Hematopoietic multipotent progenitor cell treated with erythropoietin and hydrocortisone succinate and interleukin-3 and kit ligand, for 6 days (in vitro differentiated cells): Measurements from ENCODE around the gene LRRC8A.
"Not testable (repeated sequence)": the region's sequence is repeated elsewhere in the genome, so short reads cannot be mapped to it uniquely, and the experiment has no call there.

Source experiments
- DNase-seq: peaks from one replicate; pipeline ENCODE4 v3.0.0-alpha.2; 2015

Gene LRRC8A

DNA sequence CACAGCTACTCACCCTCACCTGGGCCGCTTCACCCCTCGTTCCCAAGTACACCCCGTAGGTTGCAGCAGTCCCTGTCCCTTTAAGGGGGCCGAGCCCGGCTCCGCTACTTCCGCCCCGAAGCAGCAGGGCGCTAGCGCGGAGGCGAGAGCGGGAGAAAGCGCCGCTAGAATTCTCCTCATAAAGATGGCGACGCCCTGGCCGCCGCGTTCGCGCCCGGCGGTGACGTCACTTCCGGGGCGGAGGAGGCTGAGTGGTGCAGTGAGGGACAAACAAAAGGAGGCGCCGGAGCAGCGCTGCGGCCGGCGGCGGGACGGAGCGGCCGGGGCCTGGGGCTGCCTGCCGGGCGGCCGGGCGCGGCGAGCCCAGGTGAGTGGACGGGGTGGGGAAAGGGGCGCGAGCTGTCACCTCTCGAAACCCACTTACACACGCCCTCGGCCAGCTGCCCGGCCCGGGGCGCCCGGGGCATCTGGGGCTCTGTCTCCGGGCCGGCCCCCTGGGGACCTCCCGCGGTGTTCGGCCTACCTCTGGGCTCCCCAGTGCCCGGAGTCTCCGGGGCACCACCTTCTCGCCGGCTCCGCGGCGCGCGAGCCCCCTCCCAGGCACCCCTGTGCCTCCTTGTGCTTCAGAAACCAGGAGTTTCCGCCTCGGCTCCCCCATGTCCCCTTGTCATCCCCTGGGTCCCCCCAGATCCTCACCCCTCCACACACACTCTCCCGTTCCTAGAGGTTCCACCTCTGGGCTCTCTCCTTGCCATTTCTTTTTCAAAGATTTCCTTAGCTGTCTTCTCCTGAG lies at the start of gene LRRC8A, which contains the start of gene KYAT1:
LRRC8A (plus strand) TSS at position 250 of the 793 bp plus-strand sequence. CDS start 25,032 bp downstream, outside the sequence.
KYAT1 (minus strand) TSS at position 67 of the 793 bp plus-strand sequence. CDS start 36,545 bp downstream, outside the sequence.
- DNase-seq: peak; percentile 98

DNA sequence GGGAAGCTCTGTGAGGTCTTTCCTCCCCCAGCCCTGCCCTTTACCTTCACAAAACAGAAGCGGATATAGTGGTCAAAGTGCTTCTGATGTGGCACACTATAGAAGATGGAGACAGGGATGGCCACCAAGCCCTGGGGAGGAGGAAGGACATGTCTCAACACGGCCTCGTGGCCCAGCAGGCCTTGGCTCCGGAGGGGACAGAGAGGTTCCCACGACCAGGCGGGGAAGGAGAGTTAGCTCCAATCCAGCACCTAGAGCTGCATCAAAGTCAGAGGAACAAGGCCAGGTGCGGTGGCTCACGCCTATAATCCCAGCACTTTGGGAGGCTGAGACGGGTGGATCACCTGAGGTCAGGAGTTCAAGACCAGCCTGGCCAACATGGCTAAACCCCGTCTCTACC lies 48.2 kb upstream of the LRRC8A start:
- DNase-seq: no peak

DNA sequence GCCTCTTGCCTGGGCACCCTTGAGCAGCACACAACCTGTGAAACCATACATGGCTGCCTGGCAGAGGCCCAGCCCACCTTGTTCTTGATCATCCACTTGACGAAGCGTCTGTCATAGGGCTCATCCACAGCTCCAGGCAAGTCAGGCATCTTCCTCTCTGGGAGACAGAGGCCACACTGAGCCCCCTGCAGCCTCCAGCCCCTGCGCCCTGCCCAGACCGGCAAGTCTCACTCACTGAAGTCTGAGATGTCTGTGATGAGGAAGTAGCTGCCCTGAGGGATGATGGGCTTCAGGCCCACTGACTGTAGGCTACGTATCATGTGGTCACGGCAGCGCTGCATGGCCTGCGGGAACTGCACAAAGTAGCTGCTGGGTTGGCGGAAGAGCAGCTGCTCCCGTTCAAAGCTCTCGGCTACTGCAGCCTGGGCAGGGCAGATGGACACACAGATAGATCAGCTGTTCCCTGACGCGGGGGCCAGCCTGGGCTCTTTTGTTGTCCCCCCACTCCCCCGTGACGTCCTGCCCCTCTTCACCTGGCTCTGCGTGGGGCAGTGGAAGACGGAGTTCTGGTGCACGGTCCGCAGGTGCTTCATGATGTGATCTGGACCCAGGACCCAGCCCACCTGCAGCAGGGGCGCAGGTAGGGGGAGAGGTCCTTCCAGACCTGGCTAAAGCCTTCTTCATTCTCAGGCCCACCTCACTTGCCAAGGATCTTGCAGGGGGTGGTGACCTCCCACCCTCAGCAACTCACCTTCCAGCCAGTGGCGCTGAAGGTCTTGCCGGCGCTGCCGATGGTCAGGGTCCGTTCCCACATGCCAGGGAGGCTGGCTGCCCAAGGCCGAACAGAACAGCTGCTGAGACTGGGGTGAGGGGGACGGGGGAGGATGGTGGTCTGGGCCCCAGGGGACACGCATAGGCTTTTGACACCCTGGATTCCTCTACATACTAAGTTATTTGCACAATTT lies 46.4 kb upstream of the LRRC8A start:
- DNase-seq: no peak

DNA sequence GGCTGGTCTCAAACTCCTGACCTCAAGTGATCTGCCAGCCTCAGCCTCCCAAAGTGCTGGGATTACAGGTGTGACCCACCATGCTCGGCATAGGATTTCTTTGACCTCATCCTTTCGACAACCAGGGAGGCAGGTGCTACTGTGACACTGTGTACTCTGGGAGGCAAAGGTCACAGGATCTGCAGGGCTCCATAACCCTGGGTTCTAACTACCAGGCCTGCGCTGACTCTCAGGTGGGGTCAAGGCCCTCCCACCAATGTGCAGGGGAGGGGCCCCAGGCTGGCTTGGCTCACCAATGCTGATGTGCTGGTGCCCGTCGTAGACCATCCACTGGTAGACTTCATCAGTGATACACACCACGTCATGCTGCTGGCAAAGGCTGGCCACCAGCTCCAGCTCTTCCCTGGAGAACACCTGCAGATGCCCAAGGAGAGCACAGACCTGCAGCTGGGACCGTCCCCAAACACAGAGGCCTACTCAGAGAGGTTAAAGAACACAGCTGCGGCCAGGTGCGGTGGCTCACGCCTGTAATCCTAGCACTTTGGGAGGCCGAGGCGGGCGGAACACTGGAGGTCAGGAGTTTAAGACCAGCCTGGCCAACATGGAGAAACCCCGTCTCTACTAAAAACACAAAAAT lies 45.3 kb upstream of the LRRC8A start:
- DNase-seq: no peak

DNA sequence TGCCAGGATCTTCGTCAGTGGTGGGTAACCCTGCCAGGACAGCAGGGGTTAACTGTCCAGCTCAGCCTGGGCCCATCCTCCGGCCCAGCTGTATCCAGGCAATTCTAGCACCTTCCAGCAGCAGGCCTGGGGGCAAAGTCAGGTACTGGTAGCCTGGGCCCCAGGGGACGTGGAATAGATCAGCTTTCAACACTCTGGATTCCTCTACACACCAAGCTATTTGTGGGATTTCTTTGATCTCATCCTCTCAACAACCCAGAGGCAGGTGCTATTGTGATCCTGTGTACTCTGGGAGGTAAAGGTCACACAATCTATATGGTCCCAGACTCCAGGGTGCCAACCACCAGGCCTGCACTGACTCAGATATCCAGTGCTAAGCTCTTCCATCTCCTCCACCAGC lies 43.6 kb upstream of the LRRC8A start:
- no peak for DNase-seq

DNA sequence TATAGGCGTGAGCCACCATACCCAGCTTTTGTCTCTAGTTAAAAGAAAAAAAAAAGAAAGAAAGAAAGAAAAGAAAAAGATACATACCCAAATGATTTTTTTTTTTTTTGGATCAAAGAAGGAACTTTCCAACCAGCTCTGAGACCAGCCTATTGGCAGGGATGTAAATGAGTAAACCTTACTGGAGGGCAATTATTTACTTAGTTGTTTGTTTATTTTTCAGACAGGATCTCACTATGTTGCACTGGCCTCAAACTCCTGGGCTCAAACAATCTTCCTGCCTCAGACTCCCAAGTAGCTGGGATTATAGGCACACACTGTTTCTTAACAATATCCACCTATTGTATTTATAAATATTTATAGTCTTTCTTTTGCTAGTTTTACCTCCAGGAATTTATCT lies 41.4 kb upstream of the LRRC8A start:
- DNase-seq: no peak

DNA sequence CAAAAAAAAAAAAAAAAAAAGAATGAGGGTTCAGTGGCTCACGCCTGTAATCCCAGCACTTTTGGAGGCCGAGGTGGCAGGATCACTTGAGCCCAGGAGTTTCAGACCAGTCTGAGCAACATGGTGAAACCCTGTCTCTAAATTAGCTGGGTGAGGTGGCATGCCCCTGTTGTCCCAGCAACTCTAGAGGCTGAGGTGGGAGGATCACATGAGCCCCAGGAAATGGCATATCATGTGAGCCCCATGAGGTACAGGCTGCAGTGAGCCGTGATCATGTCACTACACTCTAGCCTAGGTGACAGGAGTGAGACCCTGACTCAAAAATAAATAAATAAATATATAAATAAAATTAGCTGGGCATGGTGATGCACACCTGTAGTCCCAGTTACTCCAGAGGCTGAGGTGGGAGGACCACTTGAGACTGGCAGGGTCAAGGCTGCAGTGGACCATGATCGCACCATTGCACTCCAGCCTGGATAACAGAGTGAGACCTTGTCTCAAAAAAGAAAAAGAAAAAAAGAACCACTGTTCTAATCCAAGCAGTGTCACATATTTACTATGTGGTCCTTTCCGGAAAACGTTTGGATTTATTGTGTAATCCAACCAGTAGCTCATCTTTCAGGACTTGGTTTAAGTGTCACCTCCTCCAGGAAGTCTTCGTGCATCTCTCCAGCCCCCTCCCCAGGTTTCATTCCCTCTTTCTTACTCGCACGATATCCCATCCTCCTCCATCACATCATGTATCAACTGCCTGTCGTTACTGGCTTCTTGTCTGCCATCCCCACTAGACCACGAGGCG lies 40.0 kb upstream of the LRRC8A start:
- DNase-seq: no peak

DNA sequence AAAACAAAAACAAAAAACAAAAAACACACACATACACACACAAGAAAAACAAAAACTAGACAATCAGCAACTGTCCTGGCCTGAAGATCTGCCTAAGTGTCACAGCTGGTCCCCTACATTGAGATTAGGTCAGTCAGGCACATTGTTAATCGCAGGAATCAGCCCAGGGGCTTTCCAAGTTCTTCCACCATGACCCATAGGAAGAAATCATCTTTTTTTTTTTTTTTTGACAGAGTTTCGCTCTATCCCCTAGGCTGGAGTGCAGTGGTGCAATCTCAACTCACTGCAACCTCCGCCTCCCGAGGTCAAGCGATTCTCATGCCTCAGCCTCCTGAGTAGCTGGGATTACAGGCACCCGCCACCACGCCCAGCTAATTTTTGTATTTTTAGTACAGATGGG lies 38.8 kb upstream of the LRRC8A start:
- DNase-seq: not testable (repeated sequence)

DNA sequence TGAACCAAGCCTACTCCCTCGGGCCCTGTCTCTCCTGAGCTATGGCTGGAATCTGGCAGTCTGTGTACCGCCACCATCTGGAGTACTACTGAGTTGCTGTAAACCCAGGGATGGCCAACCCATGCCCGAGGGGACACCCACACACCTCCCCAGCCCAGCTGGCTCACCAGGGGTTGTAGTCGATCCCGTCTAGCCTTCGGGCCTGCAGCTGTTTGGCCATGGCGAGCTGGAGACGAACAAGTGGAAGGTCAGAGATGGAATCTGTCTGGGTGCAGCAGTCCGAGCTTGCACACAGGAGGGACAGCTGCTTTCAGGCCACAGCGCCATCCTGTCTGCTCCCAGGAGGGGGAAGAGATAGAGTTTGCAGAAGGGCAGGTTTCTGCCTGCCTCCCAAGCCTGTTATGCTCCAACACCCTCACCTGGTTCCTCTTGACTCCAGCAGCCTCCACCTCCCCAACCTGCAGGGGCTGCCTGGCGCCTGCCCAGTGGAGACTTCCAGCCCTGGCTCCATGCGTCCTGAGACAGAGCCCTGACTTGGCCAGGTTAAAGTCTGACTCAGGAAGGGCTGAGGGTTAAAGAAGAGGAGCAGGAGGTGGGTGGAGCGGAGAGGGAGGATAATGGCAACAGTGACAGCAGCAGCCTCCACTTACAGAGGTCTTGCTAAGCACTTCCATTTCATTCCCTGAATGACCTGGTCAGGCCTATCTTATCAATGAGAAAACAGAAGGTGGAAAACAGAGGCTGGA lies 36.6 kb upstream of the LRRC8A start:
- DNase-seq: peak; percentile 35

DNA sequence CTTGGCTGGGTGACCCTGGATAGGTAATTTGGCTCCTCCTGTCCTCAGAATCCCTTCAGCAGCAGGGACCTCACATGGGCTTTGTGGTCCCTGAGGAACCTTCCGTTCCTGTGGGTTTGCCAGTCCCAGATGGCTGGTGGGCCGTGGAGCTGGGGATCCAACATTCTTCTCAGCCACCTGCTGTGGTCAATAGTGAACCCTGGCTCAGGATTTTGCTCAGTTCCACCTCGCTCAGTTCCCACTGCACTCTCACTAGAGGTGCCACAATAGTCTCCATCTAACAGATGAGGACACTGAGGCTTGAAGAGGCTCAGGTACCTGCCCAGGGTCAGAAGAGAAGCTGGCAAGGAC lies 35.3 kb upstream of the LRRC8A start:
- no peak for DNase-seq

DNA sequence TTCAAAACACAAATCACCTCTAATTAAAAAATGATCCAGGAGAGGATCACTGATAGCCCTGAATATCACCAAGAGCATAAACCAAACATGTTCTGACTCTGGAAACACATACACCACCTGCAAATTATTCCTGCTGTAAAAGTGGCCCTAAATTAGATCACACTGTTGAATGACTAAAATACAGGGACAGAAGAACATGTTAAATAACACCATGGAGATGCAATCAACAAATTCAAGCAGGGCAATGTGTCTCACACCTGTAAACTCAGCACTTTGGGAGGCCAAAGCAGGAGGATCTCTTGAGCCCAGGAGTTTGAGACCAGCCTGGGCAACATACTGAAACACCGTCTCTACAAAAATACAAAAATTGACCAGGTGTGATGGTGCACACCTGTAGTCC lies 34.1 kb upstream of the LRRC8A start:
- no peak for DNase-seq

DNA sequence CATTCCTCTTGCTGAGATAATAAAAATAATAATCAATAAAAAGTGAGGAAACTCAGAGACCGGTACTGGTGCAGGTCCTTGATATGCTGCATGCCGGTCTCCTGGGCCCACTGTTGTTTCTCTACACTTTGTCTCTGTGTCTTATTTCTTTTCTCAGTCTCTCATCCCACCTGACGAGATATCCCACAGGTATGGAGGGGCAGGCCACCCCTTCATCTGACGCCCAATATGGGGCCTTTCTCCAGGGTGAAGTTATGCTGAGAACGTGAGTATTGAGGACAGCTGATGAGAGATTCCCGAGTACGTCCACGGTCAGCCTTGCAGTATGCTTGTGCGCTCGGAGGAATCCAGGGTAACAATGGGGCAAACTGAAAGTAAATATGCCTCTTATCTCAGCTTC lies 30.9 kb upstream of the LRRC8A start:
- DNase-seq: not testable (repeated sequence)

DNA sequence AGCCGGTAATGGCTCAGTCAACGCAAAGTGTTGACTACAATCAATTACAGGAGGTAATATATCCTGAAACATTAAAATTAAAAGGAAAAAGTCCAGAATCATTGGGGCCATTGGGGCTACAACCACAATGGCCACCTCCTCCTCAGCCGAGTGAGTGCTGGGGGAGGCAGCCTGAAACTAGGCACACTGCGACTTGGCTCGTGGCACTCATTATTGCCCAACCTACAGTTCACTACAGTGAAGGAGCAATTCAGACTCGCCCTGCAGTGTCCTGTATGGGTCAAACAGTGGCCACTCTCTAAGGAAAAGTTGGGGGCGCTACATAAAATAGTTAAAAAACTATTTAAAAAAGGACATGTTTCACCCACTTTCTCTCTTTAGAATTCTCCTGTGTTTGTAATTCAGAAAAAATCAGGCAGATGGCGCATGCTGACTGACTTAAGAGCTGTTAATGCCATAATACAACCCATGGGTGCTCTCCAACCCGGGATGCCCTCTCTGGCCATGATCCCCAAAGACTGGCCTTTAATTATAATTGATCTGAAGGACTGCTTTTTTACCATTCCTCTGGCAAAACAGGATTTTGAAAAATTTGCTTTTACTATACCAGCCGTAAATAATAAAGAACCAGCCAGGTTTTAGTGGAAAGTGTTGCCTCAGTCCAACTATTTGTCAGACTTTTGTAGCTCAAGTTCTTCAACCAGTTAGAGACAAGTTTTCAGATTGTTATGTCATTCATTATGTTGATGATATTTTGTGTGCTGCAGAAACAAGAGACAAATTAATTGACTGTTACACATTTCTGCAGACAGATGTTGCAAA lies 29.9 kb upstream of the LRRC8A start:
- DNase-seq: peak; percentile 75

DNA sequence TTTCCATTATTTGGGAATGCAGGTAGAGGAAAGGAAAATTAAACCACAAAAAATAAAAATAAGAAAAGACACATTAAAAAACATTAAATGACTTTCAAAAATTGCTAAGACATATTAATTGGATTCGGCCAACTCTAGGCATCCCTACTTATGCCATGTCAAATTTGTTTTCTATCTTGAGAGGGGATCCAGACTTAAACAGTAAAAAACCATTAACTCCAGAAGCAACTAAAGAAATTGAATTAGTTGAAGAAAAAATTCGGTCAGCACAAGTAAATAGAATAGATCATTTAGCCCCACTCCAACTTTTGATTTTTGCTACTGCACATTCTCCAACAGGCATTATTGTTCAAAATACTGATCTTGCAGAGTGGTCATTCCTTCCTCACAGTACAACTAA lies 29.3 kb upstream of the LRRC8A start:
- DNase-seq: not testable (repeated sequence)

DNA sequence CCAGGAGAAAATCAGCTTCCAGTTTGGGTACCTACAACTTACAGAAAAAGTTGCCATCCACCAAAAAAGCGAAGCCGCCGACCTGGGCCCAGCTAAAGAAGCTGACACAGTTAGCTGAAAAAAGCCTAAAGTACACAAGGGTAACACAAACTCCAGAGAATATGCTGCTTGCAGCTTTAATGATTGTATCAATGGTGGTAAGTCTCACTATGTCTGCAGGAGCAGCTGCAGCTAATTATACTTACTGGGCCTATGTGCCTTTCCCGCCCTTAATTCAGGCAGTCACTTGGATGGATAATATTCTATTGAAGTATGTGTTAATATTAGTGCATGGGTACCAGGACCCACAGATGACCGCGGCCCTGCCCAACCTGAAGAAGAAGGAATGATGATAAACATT lies 27.5 kb upstream of the LRRC8A start:
- not testable (repeated sequence) for DNase-seq

DNA sequence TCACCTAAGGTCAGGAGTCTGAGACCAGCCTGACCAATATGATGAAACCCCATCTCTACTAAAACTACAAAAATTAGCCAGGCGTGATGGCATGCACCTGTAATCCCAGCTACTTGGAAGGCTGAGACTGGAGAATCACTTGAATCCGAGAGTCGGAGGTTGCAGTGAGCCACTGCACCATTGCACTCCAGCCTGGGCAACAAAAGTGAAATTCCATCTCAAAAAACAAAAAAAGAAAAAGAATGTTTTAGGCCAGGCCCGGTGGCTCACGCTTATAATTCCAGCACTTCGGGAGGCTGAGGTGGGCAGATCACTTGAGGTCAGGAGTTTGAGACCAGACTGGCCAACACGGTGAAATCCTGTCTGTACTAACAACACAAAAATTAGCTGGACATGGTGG lies 23.5 kb upstream of the LRRC8A start:
- DNase-seq: not testable (repeated sequence)

DNA sequence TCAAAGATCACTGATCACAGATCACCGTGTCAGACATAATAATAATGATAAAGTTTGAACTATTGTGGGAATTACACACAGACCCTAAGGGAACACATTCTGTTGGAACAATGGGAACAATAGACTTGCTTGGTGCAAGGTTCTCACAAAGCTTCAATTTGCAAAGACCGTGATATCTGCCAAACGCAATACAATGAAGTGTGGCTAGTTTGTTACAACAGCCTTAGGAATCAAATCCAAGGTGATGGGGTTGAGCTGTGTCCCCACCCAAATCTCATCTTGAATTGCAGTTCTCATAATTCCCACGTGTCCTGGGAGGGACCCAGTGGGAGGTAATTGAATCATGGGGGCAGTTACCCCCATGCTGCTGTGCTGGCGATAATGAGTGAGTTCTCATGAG lies 21.0 kb upstream of the LRRC8A start:
- DNase-seq: no peak

DNA sequence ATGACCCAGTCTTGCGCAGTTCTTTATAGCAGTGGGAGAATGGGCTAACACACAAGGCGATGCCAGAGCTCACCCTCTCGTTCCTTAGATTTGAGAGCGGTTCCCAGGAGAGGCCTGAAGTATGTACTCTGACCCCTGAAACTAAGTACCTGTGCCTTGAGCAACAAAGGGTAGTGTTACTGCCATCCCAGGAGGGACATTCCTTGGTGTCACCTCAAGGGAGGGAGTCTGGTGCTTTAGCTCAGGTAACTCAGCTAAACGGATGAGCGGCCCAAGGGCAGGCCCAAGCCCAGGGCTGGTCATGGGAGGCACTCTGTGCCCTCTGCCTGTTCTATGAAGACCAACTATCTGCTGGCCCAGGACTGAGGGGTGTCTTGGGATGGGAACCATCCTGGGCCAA lies 20.4 kb upstream of the LRRC8A start:
- DNase-seq: no peak

DNA sequence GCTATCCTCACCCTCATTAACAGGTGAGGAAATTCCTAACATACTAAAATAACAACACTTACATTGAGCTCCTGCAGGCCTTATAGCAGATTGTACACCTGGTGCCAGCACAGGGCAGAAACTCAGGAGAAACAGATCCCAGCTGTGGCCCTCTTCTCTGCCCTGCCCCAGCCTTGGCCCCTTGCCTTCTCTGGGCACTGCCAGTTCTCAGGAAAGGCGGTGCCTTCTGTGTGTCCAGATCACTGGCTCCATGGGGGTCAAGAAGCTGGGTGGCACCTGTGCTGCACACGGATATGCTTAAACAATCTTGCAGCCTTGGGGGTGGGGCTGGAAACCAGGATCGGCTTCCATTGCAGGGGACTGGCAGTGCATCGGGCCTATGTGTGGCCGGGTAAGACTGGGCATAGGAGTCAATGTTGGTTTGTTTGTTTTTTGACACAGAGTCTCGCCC lies 19.5 kb upstream of the LRRC8A start:
- DNase-seq: no peak

DNA sequence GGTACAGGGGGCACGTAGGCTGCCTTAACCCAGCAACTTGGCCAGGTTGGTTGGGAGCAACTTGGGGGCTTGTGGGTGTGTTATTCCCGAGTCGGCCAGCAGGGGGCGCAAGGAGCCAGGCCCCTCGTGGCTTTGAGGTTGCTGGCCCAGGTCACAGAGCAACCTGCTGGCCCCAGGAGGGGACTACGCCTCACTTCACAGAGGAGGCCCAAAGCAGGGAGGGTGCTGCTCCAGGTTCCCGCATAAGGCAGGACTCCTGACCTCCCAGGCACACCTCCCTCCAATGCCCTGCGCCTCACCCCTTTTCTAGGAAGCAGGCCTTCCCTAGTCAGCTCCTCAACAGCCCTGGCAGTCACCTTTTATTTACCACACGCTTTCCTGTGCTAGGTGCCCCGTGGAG lies 18.3 kb upstream of the LRRC8A start:
- peak; percentile 87 for DNase-seq
